ENCODE measurements around the gene CA10.

DNA sequence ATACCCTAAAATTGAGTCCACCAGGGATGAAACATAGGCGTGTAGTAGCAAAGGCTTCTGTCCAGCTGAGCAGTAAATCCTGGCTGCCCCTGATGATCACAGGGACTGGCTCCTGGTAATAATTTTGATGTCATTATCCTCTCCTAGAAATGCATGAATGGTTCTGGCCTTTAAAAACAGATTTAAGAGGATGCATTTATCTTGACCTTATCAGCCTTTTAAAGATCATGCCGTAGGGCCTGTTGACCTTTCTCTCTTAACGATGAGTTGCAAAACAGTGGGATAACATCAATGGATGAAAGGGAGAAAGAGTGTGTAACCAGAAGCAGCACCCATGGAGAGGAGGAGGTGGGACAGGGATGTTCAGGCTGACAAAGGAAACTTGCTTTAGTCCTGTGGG lies 128.5 kb downstream of the CA10 start:
- TF ChIP-seq CTCF (IDR thresholded peaks at IDR 0.05; ENCODE audit: low read depth, low read length, poor library complexity, severe bottlenecking) = no peak
- no peak for TF ChIP-seq EZH2phosphoT487 (IDR thresholded peaks at IDR 0.05; ENCODE audit: borderline replicate concordance, low read length)

All from DOHH2 (cell line).